HG02970 (cell line): ENCODE results near the gene PTPRG.
"Not testable (repeated sequence)": the region's sequence is repeated elsewhere in the genome, so short reads cannot be mapped to it uniquely, and the experiment has no call there.

Experiments
- ATAC-seq: cut with Tn5 transposase; IDR thresholded peaks from one replicate; pipeline ENCODE4 v1.9.1; 2021; ENCODE audit warnings: mild to moderate bottlenecking, moderate library complexity, moderate number of reproducible peaks; ENCODE audit not compliant: unreplicated experiment, low FRiP score

The PTPRG gene

DNA sequence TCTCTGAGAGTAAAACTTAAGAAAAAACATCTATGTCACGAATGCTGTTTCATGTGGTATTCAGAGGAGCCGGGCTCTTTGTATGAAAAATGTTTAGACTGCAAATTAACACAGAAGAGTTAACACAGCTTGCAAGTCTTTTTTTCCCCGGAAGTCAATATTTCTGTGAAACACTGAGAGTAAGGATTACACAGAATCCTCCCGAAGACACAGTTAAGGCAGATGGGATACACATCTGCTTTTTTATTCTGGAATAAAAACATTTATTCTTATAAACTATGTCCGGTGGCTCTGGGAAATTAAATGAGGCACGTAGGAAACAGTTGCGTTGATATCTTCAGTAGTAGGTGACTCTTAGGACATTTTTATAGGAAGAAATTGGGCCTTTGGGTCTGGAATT lies 180.6 kb downstream of the PTPRG start:
- ATAC-seq, result no peak

GRCh38 chr3:61743067-61743466 lies 181.7 kb downstream of the PTPRG start:
- no peak for ATAC-seq

GRCh38 chr3:61743686-61744242 lies 182.4 kb downstream of the PTPRG start:
- no peak for ATAC-seq

DNA sequence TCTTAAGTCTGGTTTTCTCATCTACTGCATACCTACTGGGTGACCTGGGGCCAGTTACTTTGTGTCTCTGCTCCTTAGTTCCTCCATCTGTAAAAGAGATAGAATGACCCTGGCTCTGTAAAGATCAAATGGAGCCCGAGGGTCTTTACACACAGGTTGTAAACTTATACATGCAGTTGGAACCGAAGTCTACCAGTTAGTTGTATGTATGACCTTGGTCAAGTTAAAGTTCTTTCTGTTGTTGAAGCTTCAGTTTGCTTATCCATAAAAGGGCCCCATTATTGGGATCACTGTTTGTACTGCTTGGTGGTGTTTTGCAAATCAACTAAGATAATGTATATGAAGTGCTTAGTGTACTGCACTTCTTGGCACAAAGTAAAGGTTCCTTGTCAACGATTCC lies 186.9 kb downstream of the PTPRG start:
- ATAC-seq, result no peak

- ATAC-seq, result no peak
Measured at GRCh38 chr3:61750766-61751165, 189.4 kb downstream of the PTPRG start.

DNA sequence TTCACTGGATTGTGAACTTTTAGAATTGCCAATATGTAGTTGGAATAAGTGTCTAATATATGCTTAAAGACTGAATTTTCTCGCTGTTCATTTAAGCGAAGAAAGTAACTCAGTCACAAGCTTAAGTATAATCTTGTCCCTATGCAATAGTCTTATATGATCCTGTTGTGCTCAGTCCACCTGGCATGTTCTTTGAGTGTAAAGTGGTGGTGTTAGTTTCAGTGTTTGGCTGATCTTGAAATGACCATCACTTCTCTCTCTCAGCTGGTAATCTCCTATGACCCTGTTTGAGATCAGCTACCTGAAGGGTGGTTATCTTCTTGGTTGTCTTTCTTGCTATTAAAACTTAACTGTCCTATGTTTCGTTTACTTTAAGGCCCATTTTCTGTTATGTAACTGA lies 197.5 kb downstream of the PTPRG start:
- ATAC-seq, result no peak

- ATAC-seq, result not testable (repeated sequence)
Measured at GRCh38 chr3:61760783-61761182, 199.4 kb downstream of the PTPRG start.

DNA sequence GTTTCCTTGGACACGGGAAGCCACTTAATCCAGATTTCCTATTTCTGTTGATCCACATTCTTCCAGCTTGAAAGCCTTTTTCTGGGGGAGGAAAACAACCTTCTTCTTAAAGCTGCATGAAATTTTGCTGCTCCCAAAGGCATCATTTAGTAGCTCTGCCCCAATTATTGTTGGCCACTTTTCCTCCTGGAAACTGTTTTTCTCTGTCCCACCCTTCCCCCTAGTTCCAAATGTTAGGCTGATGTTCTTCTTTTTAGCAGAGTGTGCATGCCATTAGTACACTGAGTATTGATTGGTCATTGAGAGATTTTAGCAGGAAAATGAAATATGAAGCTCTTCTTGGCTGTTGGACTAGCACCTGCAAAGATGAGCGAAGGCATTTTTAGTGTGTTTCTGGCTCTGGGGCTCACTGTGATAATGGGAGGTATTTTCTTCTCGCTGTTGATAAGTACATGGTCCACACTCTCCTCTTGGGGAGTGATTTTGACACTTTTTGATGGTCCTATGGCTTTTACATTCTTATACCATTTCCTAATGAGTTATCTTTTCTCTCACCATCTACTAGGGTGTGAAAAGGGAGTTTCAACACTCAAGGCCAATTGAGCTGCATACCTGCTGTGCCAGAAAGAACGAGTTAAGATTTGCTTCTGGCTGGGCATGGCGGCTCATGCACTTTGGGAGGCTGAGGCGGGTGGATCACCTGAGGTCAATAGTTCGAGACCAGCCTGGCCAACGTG lies 200.5 kb downstream of the PTPRG start:
- no peak for ATAC-seq

- ATAC-seq, result no peak
Measured at GRCh38 chr3:61765157-61765876, 203.9 kb downstream of the PTPRG start.

DNA sequence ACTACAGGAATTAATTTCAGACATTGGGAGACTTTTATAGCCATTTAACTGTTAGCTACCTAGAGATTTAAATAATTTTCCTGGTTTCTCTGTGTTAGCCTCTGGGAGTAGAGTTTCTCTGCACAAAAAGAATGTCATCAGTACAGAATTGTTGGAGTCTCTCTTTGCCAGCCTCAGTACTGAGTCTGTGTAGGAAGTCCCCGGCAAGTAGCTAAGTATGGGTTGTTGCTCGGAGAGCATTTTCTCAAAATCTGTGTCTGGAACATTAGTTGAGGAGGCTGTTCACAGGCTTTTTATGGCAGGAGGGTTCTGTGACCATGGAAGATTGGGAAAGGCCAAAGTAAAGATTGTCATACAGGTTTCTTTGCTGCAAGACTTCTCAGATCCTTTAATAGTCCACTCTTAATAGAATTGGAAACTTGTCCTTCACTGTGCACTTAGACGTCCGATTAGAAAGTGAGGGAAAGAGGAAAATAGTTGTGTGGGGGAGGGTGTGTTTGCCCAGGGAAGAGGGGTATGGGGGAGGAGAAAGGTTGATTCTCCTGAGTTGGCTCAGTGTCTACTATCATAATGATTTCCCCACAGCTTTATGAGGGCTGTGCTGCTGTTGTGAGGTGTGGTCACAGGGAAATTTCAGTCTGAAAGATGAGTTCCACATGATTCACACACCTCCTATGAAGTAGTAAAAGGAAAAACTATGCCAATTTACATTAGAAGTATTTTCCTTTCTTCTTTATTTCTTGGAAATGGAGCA lies 207.1 kb downstream of the PTPRG start:
- ATAC-seq, result no peak

DNA sequence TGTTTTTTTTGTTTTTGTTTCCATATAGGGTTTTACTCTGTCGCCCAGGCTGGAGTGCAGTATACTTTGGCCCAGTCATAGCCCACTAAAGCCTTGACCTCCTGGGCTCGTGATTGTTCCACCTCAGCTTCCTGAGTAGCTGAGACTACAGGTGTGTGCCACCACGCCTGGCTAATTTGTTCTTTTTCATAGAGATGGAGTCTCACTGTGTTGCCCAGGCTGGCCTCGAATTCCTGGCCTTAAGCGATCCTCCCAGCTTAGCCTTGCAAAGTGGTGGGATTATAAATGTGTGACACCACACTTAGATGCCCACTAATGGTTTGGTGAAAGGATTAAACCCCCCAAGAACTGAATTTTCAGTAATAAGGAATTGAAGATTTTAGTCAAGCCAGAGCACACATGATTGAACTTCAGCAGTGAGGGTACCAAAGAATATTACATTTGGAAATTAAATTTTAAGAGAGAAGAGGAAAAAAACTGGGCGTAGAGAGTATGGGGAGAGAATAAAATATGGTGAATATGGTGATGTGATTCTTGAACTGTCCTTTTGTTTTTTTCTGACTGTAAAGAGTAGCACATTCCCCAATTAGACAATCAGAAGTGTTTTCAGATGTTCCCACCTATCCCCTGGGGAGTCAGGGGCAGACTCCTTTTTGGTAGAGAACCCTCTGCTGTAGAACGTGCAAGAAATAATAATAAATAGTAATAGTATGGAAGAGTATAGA lies 208.1 kb downstream of the PTPRG start:
- no peak for ATAC-seq

DNA sequence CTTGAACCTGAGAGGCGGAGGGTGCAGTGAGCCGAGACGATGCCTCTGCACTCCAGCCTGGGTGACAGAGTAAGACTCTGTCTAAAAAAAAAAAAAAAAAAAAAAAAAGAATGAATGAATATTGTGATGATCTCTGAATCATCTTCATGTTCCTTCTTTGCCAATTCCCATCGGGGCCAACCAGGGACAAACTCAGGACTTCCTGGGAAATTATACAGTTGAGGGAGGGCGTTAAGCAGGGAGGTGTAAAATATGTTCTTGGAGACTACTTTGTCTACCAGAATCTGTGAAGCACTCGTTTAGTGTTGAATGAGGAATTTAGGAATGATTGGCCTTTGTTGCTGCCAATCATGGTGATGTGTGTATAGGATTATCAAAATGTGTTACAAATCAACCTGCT lies 210.6 kb downstream of the PTPRG start:
- no peak for ATAC-seq

DNA sequence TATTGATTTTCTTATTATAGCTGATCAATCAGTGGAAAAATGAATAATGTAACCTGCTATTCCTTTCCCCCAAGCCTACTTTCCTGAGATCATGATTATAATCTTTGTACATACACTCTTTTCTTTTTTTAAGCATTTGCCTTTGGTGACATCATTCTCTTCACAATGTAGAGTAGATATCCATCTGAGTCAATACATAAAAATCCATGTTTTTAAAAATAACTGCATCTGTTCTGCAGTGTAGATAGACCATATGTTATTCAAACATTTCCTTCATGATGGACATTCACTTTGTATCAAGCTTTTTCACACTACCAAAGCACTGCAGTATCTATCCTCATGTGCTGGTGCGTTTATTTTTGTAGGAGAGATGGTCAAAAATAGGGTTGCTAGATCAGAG lies 211.1 kb downstream of the PTPRG start:
- ATAC-seq, result no peak

GRCh38 chr3:61774279-61774890 lies 213.0 kb downstream of the PTPRG start:
- no peak for ATAC-seq

DNA sequence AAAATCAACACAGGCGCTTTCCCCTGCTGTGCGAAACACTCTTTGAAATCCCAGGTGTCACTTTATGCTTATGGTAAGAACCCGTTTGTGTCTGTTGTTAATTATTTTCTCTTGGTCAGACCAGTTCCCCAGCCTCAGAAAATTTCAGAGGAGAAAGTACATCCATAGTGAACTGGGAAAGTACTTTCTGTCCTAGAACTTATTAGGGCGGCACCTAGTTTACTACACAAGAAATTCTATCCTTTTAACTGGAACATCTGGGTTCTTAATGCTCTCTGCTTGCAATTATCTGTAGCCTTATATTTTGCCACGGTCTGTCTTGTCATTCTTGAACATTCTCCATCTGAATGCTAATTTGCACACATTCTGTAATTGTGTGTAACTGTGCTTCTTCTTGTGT lies 215.0 kb downstream of the PTPRG start:
- no peak for ATAC-seq

- no peak for ATAC-seq
Measured at GRCh38 chr3:61777483-61777882, 216.1 kb downstream of the PTPRG start.

- ATAC-seq, result no peak
Measured at GRCh38 chr3:61778095-61778494, 216.7 kb downstream of the PTPRG start.

- no peak for ATAC-seq
Measured at GRCh38 chr3:61780016-61780415, 218.6 kb downstream of the PTPRG start.

- no peak for ATAC-seq
Measured at GRCh38 chr3:61780455-61781228, 219.3 kb downstream of the PTPRG start.
